MM.1S (cell line): ENCODE measurements around the gene HPSE.

Experiments used
- EZH2 ChIP-seq: fragments of 300-600 bp; sonication (generic); optimal IDR thresholded peaks from 2 replicates; pipeline ENCODE3; 2017; ENCODE audit warnings: low read depth, mild to moderate bottlenecking, antibody characterized with exemption, low read length, mixed read lengths
- TF ChIP-seq, protein P1 (sequence below): fragments of 300-600 bp; sonication (generic); IDR thresholded peaks from 2 replicates; pipeline ENCODE4 v1.5.1; 2016; ENCODE audit warnings: antibody characterized with exemption, low read length, mixed read lengths

DNA sequence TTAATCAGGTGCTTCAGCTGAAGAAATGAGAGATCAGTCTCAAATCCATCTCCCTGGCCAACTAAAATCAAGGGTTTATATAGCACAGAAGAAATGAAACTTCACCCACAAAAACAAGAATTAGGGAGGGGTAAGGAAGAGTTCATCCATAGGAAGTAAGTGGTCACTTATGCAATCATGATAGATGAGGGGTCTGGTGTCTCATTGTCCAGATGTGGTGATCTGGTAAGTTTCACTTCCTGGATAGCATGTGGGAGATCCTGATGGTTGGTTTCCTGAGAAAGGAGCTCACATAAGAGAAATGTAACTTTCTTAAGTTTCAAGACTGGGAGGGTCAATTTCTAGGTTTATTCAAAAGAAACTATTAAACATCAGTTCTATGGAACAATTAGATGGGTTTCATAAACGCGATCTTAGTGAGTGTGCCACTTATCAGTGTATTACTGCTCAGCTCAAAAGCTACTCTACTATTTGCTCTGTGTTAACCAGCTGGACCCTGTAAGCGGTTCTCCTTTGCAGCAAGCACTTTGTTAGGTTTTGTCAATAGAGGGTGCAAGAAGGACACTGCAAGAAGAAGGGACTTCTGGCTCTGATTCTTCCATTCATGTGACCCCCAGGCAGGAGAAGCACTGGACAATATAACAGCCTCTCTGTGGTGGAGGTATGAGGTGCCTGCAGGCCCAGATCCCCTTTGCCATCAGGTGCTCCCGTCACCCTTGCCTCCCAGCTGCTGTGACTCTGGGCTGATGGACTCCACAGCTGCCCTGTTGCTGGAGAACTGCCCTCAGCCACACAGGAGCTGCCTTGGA lies 35.4 kb upstream of the HPSE start:
- TF ChIP-seq, protein P1, sequence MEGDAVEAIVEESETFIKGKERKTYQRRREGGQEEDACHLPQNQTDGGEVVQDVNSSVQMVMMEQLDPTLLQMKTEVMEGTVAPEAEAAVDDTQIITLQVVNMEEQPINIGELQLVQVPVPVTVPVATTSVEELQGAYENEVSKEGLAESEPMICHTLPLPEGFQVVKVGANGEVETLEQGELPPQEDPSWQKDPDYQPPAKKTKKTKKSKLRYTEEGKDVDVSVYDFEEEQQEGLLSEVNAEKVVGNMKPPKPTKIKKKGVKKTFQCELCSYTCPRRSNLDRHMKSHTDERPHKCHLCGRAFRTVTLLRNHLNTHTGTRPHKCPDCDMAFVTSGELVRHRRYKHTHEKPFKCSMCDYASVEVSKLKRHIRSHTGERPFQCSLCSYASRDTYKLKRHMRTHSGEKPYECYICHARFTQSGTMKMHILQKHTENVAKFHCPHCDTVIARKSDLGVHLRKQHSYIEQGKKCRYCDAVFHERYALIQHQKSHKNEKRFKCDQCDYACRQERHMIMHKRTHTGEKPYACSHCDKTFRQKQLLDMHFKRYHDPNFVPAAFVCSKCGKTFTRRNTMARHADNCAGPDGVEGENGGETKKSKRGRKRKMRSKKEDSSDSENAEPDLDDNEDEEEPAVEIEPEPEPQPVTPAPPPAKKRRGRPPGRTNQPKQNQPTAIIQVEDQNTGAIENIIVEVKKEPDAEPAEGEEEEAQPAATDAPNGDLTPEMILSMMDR, result no peak
- TF ChIP-seq EZH2, result no peak
